Kidney capillary endothelial cell (primary cell): ENCODE results near the gene CLEC4D.
"Not testable (repeated sequence)": the region's sequence is repeated elsewhere in the genome, so short reads cannot be mapped to it uniquely, and the experiment has no call there.

Source experiments
- DNase-seq: peaks from one replicate; pipeline ENCODE4 v3.0.0-alpha.2; 2018; ENCODE audit warnings: low spot score

The CLEC4D gene

GRCh38 chr12:8513256-8513655 is at the start of gene CLEC4D:
Gene CLEC4D (plus strand): TSS chr12:8513503. CDS start chr12:8513733, 230 bp downstream.
- DNase-seq = no peak

- DNase-seq = no peak
Measured at GRCh38 chr12:8465301-8465996, 47.9 kb upstream of the CLEC4D start.

- DNase-seq = no peak
Measured at GRCh38 chr12:8466241-8466640, 47.1 kb upstream of the CLEC4D start.

GRCh38 chr12:8471090-8471489 is 42.2 kb upstream of the CLEC4D start:
- DNase-seq = no peak

- DNase-seq = no peak
Measured at GRCh38 chr12:8475508-8476203, 37.6 kb upstream of the CLEC4D start.

GRCh38 chr12:8482571-8483061 is 30.7 kb upstream of the CLEC4D start:
- no peak for DNase-seq

GRCh38 chr12:8483079-8483478 is 30.2 kb upstream of the CLEC4D start:
- no peak for DNase-seq

- DNase-seq = no peak
Measured at GRCh38 chr12:8491646-8492530, 21.4 kb upstream of the CLEC4D start.

GRCh38 chr12:8493084-8493483 is 20.2 kb upstream of the CLEC4D start:
- no peak for DNase-seq

GRCh38 chr12:8495671-8496070 is 17.6 kb upstream of the CLEC4D start:
- DNase-seq = not testable (repeated sequence)

GRCh38 chr12:8496074-8496473 is 17.2 kb upstream of the CLEC4D start:
- DNase-seq = not testable (repeated sequence)

- no peak for DNase-seq
Measured at GRCh38 chr12:8499616-8500015, 13.7 kb upstream of the CLEC4D start.

GRCh38 chr12:8501720-8502119 is 11.6 kb upstream of the CLEC4D start:
- no peak for DNase-seq

- no peak for DNase-seq
Measured at GRCh38 chr12:8504351-8504750, 9.0 kb upstream of the CLEC4D start.

- no peak for DNase-seq
Measured at GRCh38 chr12:8507596-8507995, 5.7 kb upstream of the CLEC4D start.

GRCh38 chr12:8508223-8508622 is 5.1 kb upstream of the CLEC4D start:
- DNase-seq = no peak

GRCh38 chr12:8508910-8509841 is 4.1 kb upstream of the CLEC4D start:
- DNase-seq = no peak

GRCh38 chr12:8517971-8518370 is 4.7 kb downstream of the CLEC4D start:
- DNase-seq = no peak

GRCh38 chr12:8519171-8519570 is 5.9 kb downstream of the CLEC4D start:
- no peak for DNase-seq

GRCh38 chr12:8527250-8528130 is 14.2 kb downstream of the CLEC4D start:
- DNase-seq = no peak
